H9 (cell line): ENCODE results near the gene PGGHG. TPM values are rescaled to one million over a fixed set of nuclear protein-coding genes. Genes with fewer than 3 reads are reported as not detected.

Source experiments
- DNase-seq: peaks from one replicate; pipeline ENCODE4 v3.0.0-alpha.2; 2017
- H2AFZ ChIP-seq: one replicate; pipeline ENCODE4 v1.6.1; 2013; ENCODE audit warnings: mild to moderate bottlenecking, low read length, control low read depth, moderate library complexity
- H2AK5ac ChIP-seq: 2 replicates; pipeline ENCODE4 v1.6.1; 2013; ENCODE audit warnings: low read length, control low read depth, mixed read lengths; ENCODE audit not compliant: insufficient read length
- H2BK120ac ChIP-seq: one replicate; pipeline ENCODE4 v1.6.1; 2013; ENCODE audit warnings: low read depth, mild to moderate bottlenecking, low read length, control low read depth, inconsistent platforms; ENCODE audit not compliant: poor library complexity, severe bottlenecking
- H2BK12ac ChIP-seq: 2 replicates; pipeline ENCODE4 v1.6.1; 2013; ENCODE audit warnings: low read length, control low read depth, mixed read lengths, low read depth; ENCODE audit not compliant: insufficient read length
- H2BK15ac ChIP-seq: 2 replicates; pipeline ENCODE4 v1.6.1; 2013; ENCODE audit warnings: low read depth, low read length, control low read depth
- H2BK20ac ChIP-seq: one replicate; pipeline ENCODE4 v1.6.1; 2013; ENCODE audit warnings: low read depth, mild to moderate bottlenecking, low read length, control low read depth, inconsistent platforms; ENCODE audit not compliant: poor library complexity, severe bottlenecking
- H2BK5ac ChIP-seq: 2 replicates; pipeline ENCODE4 v1.6.1; 2013; ENCODE audit warnings: low read length, control low read depth, mixed read lengths; ENCODE audit not compliant: insufficient read length
- H3K14ac ChIP-seq: 2 replicates; pipeline ENCODE4 v1.6.1; 2013; ENCODE audit warnings: low read length, control low read depth; ENCODE audit not compliant: insufficient read depth
- H3K18ac ChIP-seq: 2 replicates; pipeline ENCODE4 v1.6.1; 2013; ENCODE audit warnings: low read depth, mild to moderate bottlenecking, mixed read lengths, low read length, control low read depth; ENCODE audit not compliant: insufficient read length
- H3K23ac ChIP-seq: 2 replicates; pipeline ENCODE4 v1.6.1; 2013; ENCODE audit warnings: low read length, control low read depth, mixed read lengths, low read depth; ENCODE audit not compliant: insufficient read length
- H3K23me2 ChIP-seq: 2 replicates; pipeline ENCODE4 v1.6.1; 2013; ENCODE audit warnings: low read depth, mild to moderate bottlenecking, mixed read lengths, low read length, control low read depth; ENCODE audit not compliant: insufficient read length, poor library complexity, severe bottlenecking
- H3K27ac ChIP-seq: 2 replicates; pipeline ENCODE4 v1.5.1; 2013; ENCODE audit warnings: low read length, control low read depth, mixed read lengths, low read depth; ENCODE audit not compliant: insufficient read length
- H3K27me3 ChIP-seq: 2 replicates; pipeline ENCODE4 v1.6.1; 2013; ENCODE audit warnings: low read length, control low read depth, inconsistent platforms; ENCODE audit not compliant: insufficient read depth
- H3K4ac ChIP-seq: 2 replicates; pipeline ENCODE4 v1.6.1; 2013; ENCODE audit warnings: low read depth, mild to moderate bottlenecking, control low read depth, inconsistent platforms, low read length, moderate library complexity
- H3K4me1 ChIP-seq: 2 replicates; pipeline ENCODE4 v1.6.1; 2013; ENCODE audit warnings: low read length, control low read depth, inconsistent platforms; ENCODE audit not compliant: insufficient read depth
- H3K4me2 ChIP-seq: 2 replicates; pipeline ENCODE4 v1.6.1; 2013; ENCODE audit warnings: low read length, control low read depth, mixed read lengths; ENCODE audit not compliant: insufficient read length, insufficient read depth
- H3K56ac ChIP-seq: 2 replicates; pipeline ENCODE4 v1.6.1; 2013; ENCODE audit warnings: low read depth, mild to moderate bottlenecking, mixed read lengths, low read length, control low read depth; ENCODE audit not compliant: insufficient read length
- H3K79me1 ChIP-seq: 2 replicates; pipeline ENCODE4 v1.6.1; 2013; ENCODE audit warnings: low read depth, mild to moderate bottlenecking, moderate library complexity, low read length, control low read depth, inconsistent platforms; ENCODE audit not compliant: insufficient read depth, poor library complexity, severe bottlenecking
- H3K79me2 ChIP-seq: 2 replicates; pipeline ENCODE4 v1.6.1; 2013; ENCODE audit warnings: low read length, control low read depth, inconsistent platforms; ENCODE audit not compliant: insufficient read depth
- H3K9ac ChIP-seq: 2 replicates; pipeline ENCODE4 v1.6.1; 2013; ENCODE audit warnings: low read length, control low read depth, mixed read lengths; ENCODE audit not compliant: insufficient read length; ENCODE audit errors: extremely low read depth
- H3K9me3 ChIP-seq: one replicate; pipeline ENCODE4 v1.6.1; 2013; ENCODE audit warnings: low read depth, low read length, inconsistent platforms; ENCODE audit not compliant: control insufficient read depth
- H3T11ph ChIP-seq: one replicate; pipeline ENCODE4 v1.6.1; 2013; ENCODE audit warnings: mild to moderate bottlenecking, low read length, control low read depth, inconsistent platforms
- H4K20me1 ChIP-seq: one replicate; pipeline ENCODE4 v1.6.1; 2013; ENCODE audit not compliant: control insufficient read depth, insufficient read length, insufficient read depth
- H4K5ac ChIP-seq: 2 replicates; pipeline ENCODE4 v1.6.1; 2013; ENCODE audit warnings: low read depth, mild to moderate bottlenecking, mixed read lengths, low read length, control low read depth; ENCODE audit not compliant: insufficient read length
- H4K8ac ChIP-seq: replicated peaks from 2 replicates; pipeline ENCODE4 v1.6.1; 2013; ENCODE audit warnings: low read length, control low read depth, mixed read lengths, low read depth; ENCODE audit not compliant: insufficient read length
- H4K91ac ChIP-seq: 2 replicates; pipeline ENCODE4 v1.6.1; 2013; ENCODE audit warnings: low read depth, mild to moderate bottlenecking, moderate library complexity, mixed read lengths, low read length, control low read depth; ENCODE audit not compliant: insufficient read length
- H3K27ac Mint-ChIP-seq, 3 experiments: 2 replicates in 2 of 3; 3 replicates in 1 of 3; pipeline ENCODE4 v1.8.0; 2020 to 2021; ENCODE audit warnings: mixed read lengths in 3 of 3, mild to moderate bottlenecking in 1 of 3, moderate library complexity in 1 of 3
- H3K27me3 Mint-ChIP-seq: 2 replicates; pipeline ENCODE4 v1.8.0; 2021; ENCODE audit warnings: low read depth, mild to moderate bottlenecking, moderate library complexity, mixed read lengths
- H3K36me3 Mint-ChIP-seq, 3 experiments: 2 replicates in 2 of 3; 3 replicates in 1 of 3; pipeline ENCODE4 v1.8.0; 2020 to 2021; ENCODE audit warnings: low read depth in 3 of 3, mixed read lengths in 3 of 3; ENCODE audit not compliant: insufficient read depth in 1 of 3
- H3K4me1 Mint-ChIP-seq, 2 experiments: 2 replicates each; pipeline ENCODE4 v1.8.0; 2020; ENCODE audit warnings: mixed read lengths in 2 of 2
- H3K4me3 Mint-ChIP-seq, 2 experiments: 2 replicates in 1 of 2; 3 replicates in 1 of 2; pipeline ENCODE4 v1.8.0; 2020 to 2021; ENCODE audit warnings: mild to moderate bottlenecking in 2 of 2, mixed read lengths in 2 of 2, moderate library complexity in 1 of 2
- H3K9me3 Mint-ChIP-seq, 2 experiments: 2 replicates in 1 of 2; 3 replicates in 1 of 2; pipeline ENCODE4 v1.8.0; 2020; ENCODE audit warnings: mild to moderate bottlenecking in 2 of 2, mixed read lengths in 2 of 2, moderate library complexity in 1 of 2
- WGBS: extraction: QIAGEN DNeasy Blood & Tissue Kit; methylation state at CpG from one replicate; pipeline ENCODE4 v1.1.7; 2013; ENCODE audit warnings: missing lambda C conversion rate, low lambda C conversion rate, mixed read lengths; ENCODE audit not compliant: insufficient read length; ENCODE audit errors: extremely low coverage; 5-methylcytosine and 5-hydroxymethylcytosine counted together
- total RNA-seq: library from RNA; stranded (reverse); gene quantifications from 2 replicates; pipeline ENCODE4 v1.2.1, GENCODE V29; 2021
- TF ChIP-seq, protein P1 (sequence below): fragments of 200-600 bp; sonication (generic); conservative IDR thresholded peaks from 3 replicates; pipeline ENCODE4 v1.8.0; 2021; ENCODE audit warnings: antibody characterized with exemption, mild to moderate bottlenecking

Gene PGGHG
- total RNA-seq, 1 experiment from 2014 or later = 58.3 TPM

DNA sequence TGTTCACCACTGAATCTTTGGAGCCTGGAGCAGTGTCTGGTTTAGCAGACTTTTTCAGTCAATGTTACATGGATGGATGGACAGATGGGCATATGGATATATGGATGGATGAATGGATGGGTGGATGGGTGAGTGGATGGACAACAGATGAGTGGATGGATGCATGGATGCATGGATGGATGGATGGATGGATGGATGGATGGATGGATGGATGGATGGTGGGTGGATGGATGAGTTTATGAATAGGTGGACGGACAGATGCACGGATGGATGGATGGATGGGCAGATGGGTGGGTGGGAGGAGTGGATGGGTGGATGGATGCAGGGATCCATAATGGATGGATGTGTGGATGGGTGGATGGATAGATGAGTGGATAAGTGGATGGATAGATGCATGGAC, 33.1 kb upstream of the PGGHG start:
- Mint-ChIP-seq H3K9me3 (peaks cover 0 to 1% of the 10 kb centered on the region in 2 experiments; a peak in 2 of 5 replicates), H3K4me3 (no peak overlapping the region), H3K27ac (no peak overlapping the region), H3K27me3 (no peaks in the 10 kb centered on the region; the same call in 1 of the 2 replicates), H3K4me1 (peaks cover 0 to 2% of the 10 kb centered on the region in 2 experiments; a peak in 2 of 4 replicates), H3K36me3 (peaks cover 22 to 31% (median 26%) of the 10 kb centered on the region in 3 experiments)
- Histone ChIP-seq H2BK5ac (no peak overlapping the region), H3K27me3 (no peaks in the 10 kb centered on the region), H2AK5ac (no peak overlapping the region), H3K79me1 (no peaks in the 10 kb centered on the region), H4K91ac (no peak overlapping the region), H3K23ac (no peak overlapping the region), H3K56ac (no peak overlapping the region), H2BK12ac (no peak overlapping the region), H2BK20ac (no peak overlapping the region), H2AFZ (no peak overlapping the region), H3K4me1 (no peaks in the 10 kb centered on the region), H3K23me2 (no peaks in the 10 kb centered on the region), H3K18ac (no peak overlapping the region), H2BK15ac (no peak overlapping the region), H3K27ac (no peak overlapping the region), H3K79me2 (no peaks in the 10 kb centered on the region), H3T11ph (no peak overlapping the region), H3K4ac (no peak overlapping the region), H4K5ac (no peak overlapping the region), H2BK120ac (no peak overlapping the region), H4K20me1 (no peaks in the 10 kb centered on the region), H3K14ac (no peak overlapping the region), H3K9me3 (no peaks in the 10 kb centered on the region), H3K4me2 (no peak overlapping the region), H4K8ac (no peak overlapping the region), H3K9ac (no peak overlapping the region)
- WGBS = no CpG with 5 or more reads among the region's 2 CpGs
- no peak for DNase-seq
- TF ChIP-seq, protein P1, sequence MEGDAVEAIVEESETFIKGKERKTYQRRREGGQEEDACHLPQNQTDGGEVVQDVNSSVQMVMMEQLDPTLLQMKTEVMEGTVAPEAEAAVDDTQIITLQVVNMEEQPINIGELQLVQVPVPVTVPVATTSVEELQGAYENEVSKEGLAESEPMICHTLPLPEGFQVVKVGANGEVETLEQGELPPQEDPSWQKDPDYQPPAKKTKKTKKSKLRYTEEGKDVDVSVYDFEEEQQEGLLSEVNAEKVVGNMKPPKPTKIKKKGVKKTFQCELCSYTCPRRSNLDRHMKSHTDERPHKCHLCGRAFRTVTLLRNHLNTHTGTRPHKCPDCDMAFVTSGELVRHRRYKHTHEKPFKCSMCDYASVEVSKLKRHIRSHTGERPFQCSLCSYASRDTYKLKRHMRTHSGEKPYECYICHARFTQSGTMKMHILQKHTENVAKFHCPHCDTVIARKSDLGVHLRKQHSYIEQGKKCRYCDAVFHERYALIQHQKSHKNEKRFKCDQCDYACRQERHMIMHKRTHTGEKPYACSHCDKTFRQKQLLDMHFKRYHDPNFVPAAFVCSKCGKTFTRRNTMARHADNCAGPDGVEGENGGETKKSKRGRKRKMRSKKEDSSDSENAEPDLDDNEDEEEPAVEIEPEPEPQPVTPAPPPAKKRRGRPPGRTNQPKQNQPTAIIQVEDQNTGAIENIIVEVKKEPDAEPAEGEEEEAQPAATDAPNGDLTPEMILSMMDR = no peak
